GM10266 (cell line): Measurements from ENCODE around the gene AKAP6.

ENCODE experiments used
- DNase-seq: peaks from one replicate; pipeline ENCODE4 v3.0.0; 2012; ENCODE audit errors: extremely low spot score
- CTCF ChIP-seq: IDR thresholded peaks from 2 replicates; pipeline ENCODE4 v1.5.1; 2012; ENCODE audit warnings: mild to moderate bottlenecking, low read depth; ENCODE audit not compliant: control insufficient read depth, insufficient read depth; ENCODE audit errors: missing control alignments

AKAP6 gene

GRCh38 chr14:32657081-32657480 is 328.0 kb downstream of the AKAP6 start:
- DNase-seq, result no peak
- no peak for TF ChIP-seq CTCF

- TF ChIP-seq CTCF, result no peak
- DNase-seq, result no peak
Observed at GRCh38 chr14:32661216-32661615, 332.1 kb downstream of the AKAP6 start.

GRCh38 chr14:32662211-32662610 is 333.1 kb downstream of the AKAP6 start:
- TF ChIP-seq CTCF, result no peak
- no peak for DNase-seq

GRCh38 chr14:32666308-32666707 is 337.2 kb downstream of the AKAP6 start:
- TF ChIP-seq CTCF, result no peak
- DNase-seq, result no peak

GRCh38 chr14:32667287-32667686 is 338.2 kb downstream of the AKAP6 start:
- TF ChIP-seq CTCF, result no peak
- no peak for DNase-seq

- DNase-seq, result no peak
- no peak for TF ChIP-seq CTCF
Observed at GRCh38 chr14:32667791-32668190, 338.7 kb downstream of the AKAP6 start.

- no peak for TF ChIP-seq CTCF
- DNase-seq, result no peak
Observed at GRCh38 chr14:32669391-32669790, 340.3 kb downstream of the AKAP6 start.

GRCh38 chr14:32675433-32675832 is 346.3 kb downstream of the AKAP6 start:
- no peak for TF ChIP-seq CTCF
- DNase-seq, result no peak
